Large intestine (tissue), 12 donors: ENCODE measurements around the gene PLBD2. TPM values are rescaled to one million over a fixed set of nuclear protein-coding genes. Genes with fewer than 3 reads are reported as not detected.

Experiments used
- DNase-seq, 2 donors: peaks; one replicate each; pipeline versions ENCODE4 v3.0.0 to v3.0.0-alpha.2; 2013
- H3K27ac ChIP-seq: one replicate; pipeline ENCODE4 v1.5.1; 2013; ENCODE audit warnings: low read length
- H3K27me3 ChIP-seq: 2 replicates; pipeline ENCODE4 v1.6.1; 2013; ENCODE audit warnings: low read length; ENCODE audit not compliant: control insufficient read depth, insufficient read depth
- H3K36me3 ChIP-seq: 2 replicates; pipeline ENCODE4 v1.6.1; 2013; ENCODE audit warnings: low read length; ENCODE audit not compliant: control insufficient read depth, insufficient read depth
- H3K4me1 ChIP-seq: one replicate; pipeline ENCODE4 v1.6.1; 2013; ENCODE audit warnings: low read length; ENCODE audit not compliant: control insufficient read depth, insufficient read depth
- H3K4me3 ChIP-seq: one replicate; pipeline ENCODE4 v1.5.1; 2013; ENCODE audit warnings: low read length
- H3K9me3 ChIP-seq: one replicate; pipeline ENCODE4 v1.6.1; 2013; ENCODE audit warnings: mild to moderate bottlenecking, low read depth, low read length, moderate library complexity; ENCODE audit not compliant: control insufficient read depth
- WGBS: methylation state at CpG from one replicate; pipeline ENCODE4 v1.1.5; 2013; ENCODE audit warnings: low lambda C conversion rate; ENCODE audit not compliant: insufficient coverage; 5-methylcytosine and 5-hydroxymethylcytosine counted together
- long read RNA-seq, 11 donors: transcript quantifications; one replicate each; lab custom pipeline, GENCODE V29; 2026
- polyA plus RNA-seq: library from polyadenylated mRNA; unstranded; fragments of 120-200 nt; gene quantifications from one replicate; pipeline ENCODE4 v1.2.1, GENCODE V29; 2013

PLBD2 gene, protein sequence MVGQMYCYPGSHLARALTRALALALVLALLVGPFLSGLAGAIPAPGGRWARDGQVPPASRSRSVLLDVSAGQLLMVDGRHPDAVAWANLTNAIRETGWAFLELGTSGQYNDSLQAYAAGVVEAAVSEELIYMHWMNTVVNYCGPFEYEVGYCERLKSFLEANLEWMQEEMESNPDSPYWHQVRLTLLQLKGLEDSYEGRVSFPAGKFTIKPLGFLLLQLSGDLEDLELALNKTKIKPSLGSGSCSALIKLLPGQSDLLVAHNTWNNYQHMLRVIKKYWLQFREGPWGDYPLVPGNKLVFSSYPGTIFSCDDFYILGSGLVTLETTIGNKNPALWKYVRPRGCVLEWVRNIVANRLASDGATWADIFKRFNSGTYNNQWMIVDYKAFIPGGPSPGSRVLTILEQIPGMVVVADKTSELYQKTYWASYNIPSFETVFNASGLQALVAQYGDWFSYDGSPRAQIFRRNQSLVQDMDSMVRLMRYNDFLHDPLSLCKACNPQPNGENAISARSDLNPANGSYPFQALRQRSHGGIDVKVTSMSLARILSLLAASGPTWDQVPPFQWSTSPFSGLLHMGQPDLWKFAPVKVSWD
- 21.2 TPM for polyA plus RNA-seq
- long read RNA-seq, donor 1, full-length matches to known transcripts = 3 of 3 reads
- long read RNA-seq, donor 1, partial matches to known transcripts = 0 of 3 reads
- long read RNA-seq, donor 1, other reads (novel, unspliced or antisense) = 0 of 3 reads
- long read RNA-seq, donor 2, full-length matches to known transcripts = 6 of 6 reads
- long read RNA-seq, donor 2, partial matches to known transcripts = 0 of 6 reads
- long read RNA-seq, donor 2, other reads (novel, unspliced or antisense) = 0 of 6 reads
- long read RNA-seq, donor 3 = 0 reads
- long read RNA-seq, donor 4, full-length matches to known transcripts = 1 of 1 reads
- long read RNA-seq, donor 4, partial matches to known transcripts = 0 of 1 reads
- long read RNA-seq, donor 4, other reads (novel, unspliced or antisense) = 0 of 1 reads
- long read RNA-seq, donor 5 = 0 reads
- long read RNA-seq, donor 6, full-length matches to known transcripts = 1 of 1 reads
- long read RNA-seq, donor 6, partial matches to known transcripts = 0 of 1 reads
- long read RNA-seq, donor 6, other reads (novel, unspliced or antisense) = 0 of 1 reads
- long read RNA-seq, donor 7 = 0 reads
- long read RNA-seq, donor 8, full-length matches to known transcripts = 7 of 7 reads
- long read RNA-seq, donor 8, partial matches to known transcripts = 0 of 7 reads
- long read RNA-seq, donor 8, other reads (novel, unspliced or antisense) = 0 of 7 reads
- long read RNA-seq, donor 9, full-length matches to known transcripts = 3 of 3 reads
- long read RNA-seq, donor 9, partial matches to known transcripts = 0 of 3 reads
- long read RNA-seq, donor 9, other reads (novel, unspliced or antisense) = 0 of 3 reads
- long read RNA-seq, donor 10, full-length matches to known transcripts = 4 of 4 reads
- long read RNA-seq, donor 10, partial matches to known transcripts = 0 of 4 reads
- long read RNA-seq, donor 10, other reads (novel, unspliced or antisense) = 0 of 4 reads
- long read RNA-seq, donor 11, full-length matches to known transcripts = 7 of 7 reads
- long read RNA-seq, donor 11, partial matches to known transcripts = 0 of 7 reads
- long read RNA-seq, donor 11, other reads (novel, unspliced or antisense) = 0 of 7 reads

DNA sequence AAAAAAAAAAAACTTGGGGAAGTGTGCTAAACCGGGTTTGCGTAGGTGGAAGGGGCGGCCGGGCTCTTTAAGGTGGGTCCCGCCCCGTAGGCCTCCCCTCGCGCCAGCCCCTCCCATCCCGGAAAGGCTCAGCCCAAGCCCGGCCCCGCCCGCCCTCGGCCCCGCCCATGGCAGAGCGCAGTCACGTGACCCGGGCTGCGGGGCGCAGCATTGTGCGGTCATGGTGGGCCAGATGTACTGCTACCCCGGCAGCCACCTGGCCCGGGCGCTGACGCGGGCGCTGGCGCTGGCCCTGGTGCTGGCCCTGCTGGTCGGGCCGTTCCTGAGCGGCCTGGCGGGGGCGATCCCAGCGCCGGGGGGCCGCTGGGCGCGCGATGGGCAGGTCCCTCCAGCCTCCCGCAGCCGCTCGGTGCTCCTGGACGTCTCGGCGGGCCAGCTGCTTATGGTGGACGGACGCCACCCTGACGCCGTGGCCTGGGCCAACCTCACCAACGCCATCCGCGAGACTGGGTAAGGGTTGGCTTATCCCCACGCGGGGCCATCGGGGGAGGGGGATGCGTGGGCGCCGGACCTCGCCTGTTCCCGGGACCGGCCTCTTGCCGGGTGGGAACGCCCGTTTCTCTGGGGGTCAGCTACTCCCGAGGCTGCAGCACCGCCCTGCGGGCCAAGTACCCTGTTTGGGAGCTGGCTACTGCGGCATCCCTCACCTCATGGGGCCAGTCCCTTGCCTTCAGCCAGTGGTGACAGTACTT lies at the start of gene PLBD2:
Gene PLBD2 (plus strand): TSS at position 207 of the 752 bp plus-strand sequence. CDS start 14 bp downstream, at position 221.
- H3K27ac ChIP-seq = peak within 1 kb of the TSS; percentile 38
- peak within 1 kb of the TSS; percentile 78 for H3K4me3 ChIP-seq
- DNase-seq = peak; percentile 92 to 95
- WGBS = no CpG with 5 or more reads among the region's 67 CpGs
- H3K4me1 ChIP-seq = peaks cover 5% of the 10 kb centered on the region
- no peaks in the 10 kb centered on the region for H3K27me3 ChIP-seq
- no peaks in the 10 kb centered on the region for H3K9me3 ChIP-seq
- H3K36me3 ChIP-seq = no peaks in the 10 kb centered on the region

DNA sequence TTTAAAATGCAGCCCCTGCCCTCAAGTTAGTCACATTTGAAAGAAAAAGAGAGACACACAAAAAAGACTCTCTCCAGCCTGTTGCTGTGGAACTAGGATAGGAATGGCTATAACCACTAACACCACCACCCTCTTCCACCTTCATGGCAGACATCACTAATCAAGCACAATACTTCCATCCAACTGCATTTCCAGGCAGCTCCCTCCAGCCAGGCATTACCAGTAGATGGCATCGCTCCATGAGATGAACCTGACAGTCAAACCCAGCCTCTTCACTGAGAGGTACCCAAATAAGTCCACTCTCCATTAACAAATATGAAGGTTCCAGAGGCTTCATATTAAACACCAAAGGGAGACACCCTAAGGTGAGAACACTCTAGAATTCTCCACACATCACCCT lies 47.9 kb upstream of the PLBD2 start:
- Histone ChIP-seq H3K27me3 (no peaks in the 10 kb centered on the region), H3K36me3 (peaks cover 51% of the 10 kb centered on the region)
- no CpG with 5 or more reads among the region's 1 CpG for WGBS

DNA sequence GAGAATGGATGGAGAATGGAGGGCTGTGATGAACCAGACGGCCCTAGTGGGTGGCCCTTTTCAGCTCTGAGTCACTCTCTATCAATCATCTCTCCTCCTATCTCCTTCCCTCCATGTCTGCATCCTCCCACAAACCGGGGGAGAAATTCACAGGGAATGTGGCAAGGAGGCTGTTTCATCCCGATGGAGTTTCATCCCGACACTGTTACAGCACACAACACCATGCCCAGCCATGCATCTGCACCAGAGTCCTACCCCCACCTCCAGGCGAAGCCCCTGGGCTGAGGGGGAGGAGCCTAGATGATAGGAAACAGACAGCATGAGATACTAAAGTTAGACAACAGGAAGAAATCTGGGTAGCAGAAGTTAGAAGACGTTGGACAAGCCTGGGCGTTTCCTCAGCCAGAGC lies 44.3 kb upstream of the PLBD2 start:
- no peaks in the 10 kb centered on the region for H3K4me1 ChIP-seq
- H3K4me3 ChIP-seq = no peak overlapping the region
- 70% methylated on average over 2 of the region's 7 CpGs for WGBS
- no peaks in the 10 kb centered on the region for H3K27me3 ChIP-seq
- no peaks in the 10 kb centered on the region for H3K9me3 ChIP-seq
- no peak overlapping the region for H3K27ac ChIP-seq
- DNase-seq = no peak
- peaks cover 56% of the 10 kb centered on the region for H3K36me3 ChIP-seq

More for the DNA sequence above, 47.9 kb upstream of the PLBD2 start:
- H3K4me1 ChIP-seq = no peaks in the 10 kb centered on the region
- H3K4me3 ChIP-seq = no peak overlapping the region
- DNase-seq = no peak
- H3K9me3 ChIP-seq = no peaks in the 10 kb centered on the region
- no peak overlapping the region for H3K27ac ChIP-seq

DNA sequence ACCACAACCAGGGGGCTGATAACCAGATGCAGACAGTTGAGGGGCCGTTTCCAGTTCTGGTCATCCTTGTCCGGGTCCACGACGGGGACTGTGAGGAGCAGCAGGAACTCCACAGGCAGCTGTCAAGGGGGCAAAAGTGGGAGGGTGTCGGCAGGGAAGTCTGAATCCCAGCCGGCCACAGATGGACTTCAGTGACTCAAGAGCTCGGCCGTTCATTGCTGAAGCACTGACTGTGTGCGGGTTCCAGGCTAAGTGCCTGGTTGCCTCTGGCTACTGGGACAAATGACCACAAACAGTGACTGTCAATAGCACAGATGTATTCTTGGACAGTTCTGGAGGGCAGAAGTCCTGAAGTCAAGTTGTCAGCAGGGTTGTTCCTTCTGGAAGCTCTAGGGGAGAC lies 43.0 kb upstream of the PLBD2 start:
- no peak overlapping the region for H3K4me3 ChIP-seq
- no peak for DNase-seq
- WGBS = no CpG with 5 or more reads among the region's 9 CpGs
- H3K36me3 ChIP-seq = peaks cover 53% of the 10 kb centered on the region
- H3K4me1 ChIP-seq = no peaks in the 10 kb centered on the region
- H3K27ac ChIP-seq = no peak overlapping the region
- no peaks in the 10 kb centered on the region for H3K9me3 ChIP-seq
- H3K27me3 ChIP-seq = no peaks in the 10 kb centered on the region

DNA sequence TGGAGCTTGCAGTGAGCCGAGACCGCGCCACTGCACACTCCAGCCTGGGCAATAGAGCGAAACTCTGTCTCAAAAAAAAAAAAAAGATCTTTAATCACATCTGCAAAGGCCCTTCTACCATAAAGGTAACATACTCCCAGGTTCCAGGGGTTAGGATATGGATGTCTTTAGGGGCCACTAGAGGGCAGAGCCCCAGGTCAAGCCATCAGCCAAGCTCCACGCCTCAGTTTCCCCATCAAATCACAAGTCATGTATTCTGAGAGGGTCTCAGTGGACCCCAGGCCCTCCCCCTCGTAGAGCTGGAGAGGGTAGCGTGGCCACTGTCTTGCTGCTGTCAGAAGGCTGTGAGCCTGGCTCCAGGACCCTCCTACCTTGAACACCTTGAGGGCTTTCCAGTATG lies 42.2 kb upstream of the PLBD2 start:
- Histone ChIP-seq H3K4me1 (no peaks in the 10 kb centered on the region), H3K27me3 (no peaks in the 10 kb centered on the region), H3K9me3 (no peaks in the 10 kb centered on the region), H3K36me3 (peaks cover 55% of the 10 kb centered on the region), H3K27ac (no peak overlapping the region), H3K4me3 (no peak overlapping the region)
- DNase-seq = no peak
- WGBS = no CpG with 5 or more reads among the region's 7 CpGs

DNA sequence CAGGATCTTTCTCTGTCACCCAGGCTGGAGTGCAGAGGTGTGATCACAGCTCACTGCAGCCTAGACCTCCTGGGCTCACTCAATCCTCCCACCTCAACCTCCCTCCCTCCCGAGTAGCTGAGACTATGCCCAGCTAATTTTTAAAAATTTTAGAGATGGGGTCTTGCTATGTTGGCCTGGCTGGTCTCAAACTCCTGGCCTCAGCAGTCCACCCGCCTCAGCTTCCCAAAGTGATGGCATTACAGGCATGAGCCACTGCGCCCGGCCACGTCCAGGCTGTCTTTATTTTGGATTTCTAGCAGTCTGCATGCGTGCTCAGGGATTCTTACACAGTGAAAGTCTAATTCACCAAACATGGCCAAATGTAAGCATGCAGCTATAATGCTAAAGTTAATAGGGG lies 41.3 kb upstream of the PLBD2 start:
- no peak overlapping the region for H3K4me3 ChIP-seq
- H3K4me1 ChIP-seq = no peaks in the 10 kb centered on the region
- no peak for DNase-seq
- peaks cover 55% of the 10 kb centered on the region for H3K36me3 ChIP-seq
- WGBS = no CpG with 5 or more reads among the region's 6 CpGs
- no peak overlapping the region for H3K27ac ChIP-seq
- H3K9me3 ChIP-seq = no peaks in the 10 kb centered on the region
- H3K27me3 ChIP-seq = no peaks in the 10 kb centered on the region

DNA sequence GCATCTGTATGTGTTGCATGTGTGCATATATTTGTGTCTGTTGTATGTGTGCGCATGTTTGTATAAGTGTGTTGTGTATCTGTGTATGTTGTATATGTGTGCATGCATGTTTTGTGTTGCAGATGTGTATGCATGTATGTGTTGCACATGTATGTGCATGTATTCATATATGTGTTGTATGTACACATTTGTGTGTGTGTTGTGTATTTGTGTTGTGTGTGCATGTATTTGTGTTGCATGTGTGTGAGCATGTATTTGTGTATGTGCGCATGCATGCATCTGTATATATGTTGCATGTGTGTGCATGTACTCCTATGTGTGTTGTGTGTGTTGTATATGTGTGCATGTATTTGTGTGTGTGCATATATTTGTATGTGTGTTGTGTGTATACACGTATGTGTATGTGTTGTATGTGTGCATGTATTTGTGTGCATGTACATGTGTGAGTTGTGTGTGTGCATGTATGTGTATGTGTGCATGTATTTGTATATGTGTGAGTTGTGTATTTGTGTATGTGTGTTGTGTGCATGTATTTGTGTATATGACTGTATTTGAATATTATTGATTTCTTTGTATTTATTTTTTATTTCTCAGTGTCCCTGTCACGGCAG lies 40.2 kb upstream of the PLBD2 start:
- Histone ChIP-seq H3K27me3 (no peaks in the 10 kb centered on the region), H3K4me3 (no peak overlapping the region), H3K9me3 (no peaks in the 10 kb centered on the region), H3K4me1 (no peaks in the 10 kb centered on the region), H3K27ac (no peak overlapping the region), H3K36me3 (peaks cover 63% of the 10 kb centered on the region)
- DNase-seq = no peak
- WGBS = no CpG with 5 or more reads among the region's 4 CpGs

DNA sequence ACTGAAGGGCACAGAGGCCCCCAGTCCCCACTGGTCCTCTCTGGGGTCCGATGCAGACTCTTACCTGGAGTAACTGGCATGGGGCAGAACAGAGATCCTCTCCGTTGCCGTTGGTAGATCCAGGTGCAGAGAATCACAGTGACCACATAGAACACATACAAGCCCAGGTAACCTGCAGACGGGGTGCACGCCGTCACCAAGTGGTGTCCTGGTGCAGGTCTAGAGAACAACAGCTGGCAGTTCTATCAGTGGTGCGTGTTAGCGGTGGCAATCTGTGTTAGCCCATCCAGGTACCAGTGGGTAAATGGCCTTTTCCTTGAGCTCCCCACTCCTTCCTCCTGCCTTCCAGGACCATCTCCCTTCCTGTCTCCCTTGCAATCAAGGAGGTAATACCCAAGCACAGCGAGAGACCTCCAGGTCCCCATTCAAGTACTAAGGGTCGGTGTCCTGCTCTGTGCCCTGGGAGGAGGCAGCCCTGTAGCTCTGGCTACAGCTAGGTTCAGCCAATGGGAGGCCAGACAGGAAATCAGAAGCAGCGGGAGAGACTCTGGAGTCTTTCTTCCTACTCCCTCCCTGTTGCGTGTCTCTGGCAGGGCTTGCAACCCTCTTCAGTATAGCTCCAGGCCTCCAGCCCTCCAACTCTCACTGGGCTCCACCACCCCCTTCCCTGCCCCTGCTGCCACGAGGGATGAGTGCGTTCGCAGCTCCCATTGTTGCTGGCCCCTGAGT lies 39.3 kb upstream of the PLBD2 start:
- Histone ChIP-seq H3K4me1 (no peaks in the 10 kb centered on the region), H3K27ac (no peak overlapping the region), H3K27me3 (no peaks in the 10 kb centered on the region), H3K36me3 (peaks cover 62% of the 10 kb centered on the region), H3K9me3 (no peaks in the 10 kb centered on the region), H3K4me3 (no peak overlapping the region)
- no CpG with 5 or more reads among the region's 15 CpGs for WGBS
- no peak for DNase-seq
